ENCODE data around the gene HOXD4. TPM values are rescaled to one million over a fixed set of nuclear protein-coding genes. Genes with fewer than 3 reads are reported as not detected.

Gene HOXD4
- total RNA-seq, 1 donor from 2014 or later, result 22.4 TPM

GRCh38 chr2:176114120-176114929 lies 37.0 kb upstream of the HOXD4 start:
- DNase-seq (ENCODE audit: low spot score), result peak; percentile 37

- DNase-seq (ENCODE audit: low spot score), result no peak
Measured at GRCh38 chr2:176114930-176115625, 36.3 kb upstream of the HOXD4 start.

DNA sequence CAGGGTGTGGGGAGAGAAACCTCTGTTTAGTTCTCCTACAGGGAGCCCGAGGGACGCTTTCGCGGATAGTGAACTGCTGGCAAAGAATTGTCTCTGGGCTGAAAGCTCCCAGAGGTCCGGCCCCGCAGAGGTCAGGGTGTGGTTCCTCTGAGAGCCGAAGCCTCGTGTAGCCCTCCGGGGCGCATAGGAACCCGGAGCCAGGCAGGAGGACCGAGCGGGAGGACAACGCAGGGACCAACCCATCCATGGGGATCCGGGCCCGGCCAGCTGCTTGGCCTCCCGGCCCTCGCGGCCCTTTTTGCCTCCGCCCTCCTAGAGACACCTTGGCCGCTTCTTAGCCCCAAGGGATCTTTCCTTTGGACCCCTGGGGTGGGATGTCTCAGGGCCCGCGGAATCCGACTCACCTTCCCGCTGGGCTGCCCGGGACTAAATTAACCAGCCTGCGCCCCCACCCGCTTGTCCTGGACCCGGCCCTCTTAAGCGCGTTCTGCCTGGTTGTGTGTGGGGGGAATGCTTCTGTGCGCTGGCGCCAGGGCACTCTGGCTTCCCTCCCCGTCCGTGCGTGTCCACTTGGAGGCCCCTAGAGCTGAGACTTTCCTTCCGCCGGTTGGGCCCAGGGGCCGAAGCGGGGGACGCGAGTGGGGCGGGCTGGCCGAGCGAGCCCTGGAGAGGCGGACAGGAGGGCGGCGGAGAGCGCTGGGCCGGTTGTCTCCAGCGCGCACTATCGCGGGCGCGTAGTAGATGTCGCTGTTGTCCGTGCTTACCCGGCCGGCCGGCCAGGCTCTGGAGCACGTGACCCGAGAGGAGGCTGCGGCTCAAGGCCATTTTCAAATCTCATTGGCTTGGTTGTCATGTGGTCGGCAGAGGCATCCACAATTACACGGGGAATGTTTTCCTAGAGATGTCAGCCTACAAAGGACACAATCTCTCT lies 35.2 kb upstream of the HOXD4 start, which contains the start of gene HOXD10:
Gene HOXD10 (plus strand): TSS at position 896 of the 931 bp plus-strand sequence. CDS start 56 bp downstream, outside the sequence.
- DNase-seq (ENCODE audit: low spot score), result peak; percentile 79

DNA sequence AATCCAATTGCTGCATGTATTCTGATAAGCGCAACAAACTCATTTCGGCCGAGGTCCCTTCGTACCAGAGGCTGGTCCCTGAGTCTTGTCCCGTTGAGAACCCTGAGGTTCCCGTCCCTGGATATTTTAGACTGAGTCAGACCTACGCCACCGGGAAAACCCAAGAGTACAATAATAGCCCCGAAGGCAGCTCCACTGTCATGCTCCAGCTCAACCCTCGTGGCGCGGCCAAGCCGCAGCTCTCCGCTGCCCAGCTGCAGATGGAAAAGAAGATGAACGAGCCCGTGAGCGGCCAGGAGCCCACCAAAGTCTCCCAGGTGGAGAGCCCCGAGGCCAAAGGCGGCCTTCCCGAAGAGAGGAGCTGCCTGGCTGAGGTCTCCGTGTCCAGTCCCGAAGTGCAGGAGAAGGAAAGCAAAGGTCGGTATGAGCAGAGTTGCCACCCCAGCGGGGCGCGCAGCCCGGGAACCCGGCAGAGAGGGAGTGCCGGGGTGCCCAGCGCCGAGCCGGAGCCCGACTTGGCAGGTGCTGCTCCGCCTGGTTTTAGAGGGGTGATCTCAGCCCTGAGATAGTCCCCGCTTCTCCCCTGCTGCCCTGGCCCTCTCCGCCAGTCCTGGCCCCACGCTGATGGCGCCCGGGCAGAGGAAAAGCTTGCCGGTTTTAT lies 34.1 kb upstream of the HOXD4 start:
- no peak for DNase-seq (ENCODE audit: low spot score)

DNA sequence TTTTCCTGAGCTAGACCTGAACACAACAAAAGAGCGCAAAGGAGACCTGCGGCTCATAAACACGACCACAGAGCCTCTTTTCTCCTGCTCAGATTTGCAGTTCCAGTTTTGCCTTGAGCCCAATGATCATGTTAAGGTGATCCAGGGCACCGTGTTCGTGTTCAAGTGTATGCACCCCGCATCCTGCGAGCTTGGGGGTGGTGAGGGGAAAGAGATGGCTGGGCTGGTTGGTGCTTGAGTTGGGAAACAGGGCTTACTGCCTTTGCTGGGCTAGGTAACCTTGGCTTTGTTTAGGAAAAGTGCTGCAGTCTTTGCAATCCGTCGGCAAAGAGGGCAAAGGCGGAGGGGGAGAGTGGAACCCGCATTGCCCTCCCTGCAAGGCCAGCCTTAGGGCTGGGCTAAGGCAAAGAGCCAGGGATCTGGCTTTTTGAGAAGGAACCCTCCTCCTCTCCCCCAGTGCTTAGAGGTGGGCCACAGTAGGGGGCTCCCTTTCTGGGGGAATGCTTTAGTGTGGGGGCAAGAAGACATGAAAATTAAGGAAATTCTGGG lies 33.5 kb upstream of the HOXD4 start:
- no peak for DNase-seq (ENCODE audit: low spot score)

- no peak for DNase-seq (ENCODE audit: low spot score)
Measured at GRCh38 chr2:176118601-176119339, 32.6 kb upstream of the HOXD4 start.

GRCh38 chr2:176120364-176121189 lies 30.8 kb upstream of the HOXD4 start:
- no peak for DNase-seq (ENCODE audit: low spot score)

DNA sequence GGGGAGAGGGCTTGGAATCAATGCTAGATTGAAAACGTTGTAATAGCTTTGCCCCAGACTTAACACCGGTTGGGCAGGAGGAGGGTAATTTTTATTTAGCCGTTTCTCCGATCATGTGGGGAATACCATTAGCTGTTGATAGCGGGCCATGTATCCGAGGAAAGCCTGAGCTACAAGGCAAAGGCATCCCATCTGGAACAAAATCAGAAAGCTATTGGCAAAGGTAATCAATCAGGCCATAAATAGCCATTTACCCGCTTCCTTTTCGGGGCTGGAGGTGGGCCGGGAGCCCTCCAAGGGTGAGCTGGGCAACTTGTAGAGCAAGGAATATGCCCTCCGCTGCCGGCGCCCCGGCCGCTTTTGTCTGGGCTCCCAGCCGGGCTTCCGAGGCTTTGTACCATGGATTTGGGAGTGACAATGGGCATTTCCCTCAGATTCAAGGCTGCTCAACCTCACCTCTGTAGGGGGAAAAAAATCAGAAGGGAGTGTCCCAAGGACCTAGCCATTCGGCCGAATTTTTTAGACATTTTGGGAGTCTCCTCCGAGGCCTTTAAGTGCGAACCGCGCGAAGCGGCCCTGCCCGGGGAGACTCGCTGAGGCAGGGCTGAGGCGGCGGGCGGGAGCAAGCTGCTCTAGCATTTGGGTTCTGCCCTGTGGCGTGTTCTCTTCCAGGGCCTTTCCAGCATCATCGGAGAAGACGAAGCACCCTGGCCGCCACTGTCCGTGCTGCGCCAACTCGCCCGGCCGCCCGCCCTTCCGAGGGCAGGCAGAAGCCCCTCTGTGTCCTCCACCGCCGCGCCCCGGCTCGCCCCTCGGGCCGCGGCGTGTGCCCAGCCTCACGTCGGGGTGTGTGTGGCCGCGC lies 29.9 kb upstream of the HOXD4 start:
- DNase-seq (ENCODE audit: low spot score), result no peak

DNA sequence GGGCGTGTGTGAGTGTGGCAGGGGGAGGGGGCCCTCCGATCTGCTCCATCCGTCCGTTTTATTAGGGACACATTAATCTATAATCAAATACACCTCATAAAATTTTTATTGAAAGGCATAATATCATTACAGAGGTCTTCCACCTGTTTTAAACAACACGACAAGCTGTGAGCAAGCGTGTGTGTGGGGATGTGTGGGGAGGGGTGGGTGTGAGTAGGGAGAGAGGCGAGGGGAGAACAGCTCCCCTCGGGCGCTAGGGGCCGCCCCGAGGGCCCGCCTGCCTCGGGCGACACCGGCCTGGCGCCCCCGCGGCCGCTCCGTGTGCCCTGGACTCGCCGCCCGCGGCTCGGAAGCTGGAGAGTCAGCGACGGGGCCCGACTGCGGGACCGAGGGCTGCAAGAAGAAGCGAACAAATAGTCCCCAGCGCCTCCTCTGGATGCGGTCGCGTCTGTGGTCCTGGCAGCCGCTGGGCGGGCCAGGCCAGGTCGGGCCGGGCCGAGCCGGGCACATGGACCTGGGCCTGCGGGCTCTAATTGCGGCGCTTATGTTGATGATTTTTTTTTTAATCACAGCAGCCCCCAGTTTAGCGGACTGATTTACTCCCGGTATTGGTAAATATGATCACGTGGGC lies 29.2 kb upstream of the HOXD4 start:
- DNase-seq (ENCODE audit: low spot score), result no peak

GRCh38 chr2:176122683-176123410 lies 28.5 kb upstream of the HOXD4 start, which contains the start of gene HOXD9:
Gene HOXD9 (plus strand): TSS chr2:176122719. CDS start chr2:176122769, 50 bp downstream.
- DNase-seq (ENCODE audit: low spot score), result peak; percentile 87

GRCh38 chr2:176123411-176124109 lies 27.8 kb upstream of the HOXD4 start:
- no peak for DNase-seq (ENCODE audit: low spot score)

DNA sequence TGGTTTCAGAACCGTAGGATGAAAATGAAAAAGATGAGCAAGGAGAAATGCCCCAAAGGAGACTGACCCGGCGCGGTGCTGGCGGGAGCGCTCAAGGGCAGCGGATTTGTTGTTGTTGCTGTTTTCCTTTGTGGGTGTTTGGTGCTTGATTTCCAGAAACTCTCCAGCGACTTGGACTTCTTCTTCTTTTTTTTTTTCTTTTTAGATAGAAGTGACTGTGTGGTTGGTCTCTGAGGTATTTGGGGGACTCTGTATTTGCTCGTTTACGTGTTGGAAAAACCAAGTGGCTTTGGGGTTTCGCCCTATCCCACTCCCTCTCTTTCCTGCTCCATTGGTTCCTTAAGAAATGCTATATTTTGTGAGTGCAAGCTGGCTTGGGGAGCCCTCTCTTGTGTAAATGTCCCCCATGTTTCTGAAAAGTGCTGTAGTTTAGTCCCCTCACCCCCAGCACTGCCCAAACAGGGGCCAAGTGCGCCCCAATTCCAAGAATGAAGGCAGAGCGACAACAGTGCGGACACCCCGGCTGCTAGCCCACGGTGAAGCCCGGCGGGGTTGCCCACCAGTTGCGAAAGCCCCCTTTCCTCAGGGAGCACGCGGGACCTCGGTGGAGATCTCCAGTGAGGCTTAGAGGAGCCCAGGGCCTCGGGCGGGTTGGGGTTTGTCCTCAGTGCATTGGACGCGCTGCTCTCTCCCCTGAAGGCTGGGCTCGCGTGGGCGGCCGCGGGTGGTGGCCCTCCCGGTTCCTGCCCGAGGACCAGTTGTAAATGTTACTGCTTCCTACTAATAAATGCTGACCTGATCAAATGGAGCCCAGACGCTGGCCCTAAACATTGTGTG lies 27.0 kb upstream of the HOXD4 start:
- no peak for DNase-seq (ENCODE audit: low spot score)

- DNase-seq (ENCODE audit: low spot score), result no peak
Measured at GRCh38 chr2:176124947-176125771, 26.2 kb upstream of the HOXD4 start.

DNA sequence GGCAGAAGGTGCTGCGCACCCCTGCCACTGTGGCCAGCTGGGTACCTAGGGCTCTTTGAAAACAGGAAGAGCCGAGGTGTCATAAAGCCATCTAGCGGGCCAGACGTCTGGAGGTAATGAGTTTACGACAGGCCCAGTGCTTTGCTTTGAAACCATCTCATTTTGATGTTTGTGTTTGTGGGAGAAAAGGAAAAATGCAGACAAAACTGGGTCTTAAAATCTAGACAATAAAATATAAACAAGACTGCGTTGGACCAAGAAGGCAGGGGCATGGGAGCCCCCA lies 25.6 kb upstream of the HOXD4 start:
- DNase-seq (ENCODE audit: low spot score), result no peak
